Activated CD4-positive, alpha-beta T cell treated with anti-CD3 and anti-CD28 coated beads, Interleukin-10, Interleukin-2, amounts not matched to agents 100 ng/mL and 50 ng/mL, durations not matched to agents 16 hours and 8 hours (primary cell): ENCODE data around the gene RAB4B.
"Not testable (repeated sequence)": the region's sequence is repeated elsewhere in the genome, so short reads cannot be mapped to it uniquely, and the experiment has no call there.

ENCODE experiments used
- DNase-seq: peaks from one replicate; pipeline ENCODE4 v3.0.0-alpha.2; 2020

RAB4B gene

GRCh38 chr19:40777937-40778705, at the start of gene RAB4B:
RAB4B (plus strand) TSS chr19:40778247; CDS start chr19:40778376, 129 bp downstream.
- DNase-seq = peak; percentile 100

- DNase-seq = not testable (repeated sequence)
These were observed 48.0 kb upstream of the RAB4B start for GRCh38 chr19:40730065-40730464.

GRCh38 chr19:40732304-40732703, 45.7 kb upstream of the RAB4B start:
- DNase-seq = not testable (repeated sequence)

GRCh38 chr19:40733149-40733548, 44.9 kb upstream of the RAB4B start:
- no peak for DNase-seq

GRCh38 chr19:40735013-40735771, 42.9 kb upstream of the RAB4B start:
- DNase-seq = no peak

GRCh38 chr19:40736661-40737060, 41.4 kb upstream of the RAB4B start:
- no peak for DNase-seq

GRCh38 chr19:40737102-40737644, 40.9 kb upstream of the RAB4B start:
- no peak for DNase-seq

- peak; percentile 44 for DNase-seq
These were observed 38.8 kb upstream of the RAB4B start for GRCh38 chr19:40739030-40739839.

GRCh38 chr19:40739871-40740703, 38.0 kb upstream of the RAB4B start:
- DNase-seq = no peak

- no peak for DNase-seq
These were observed 37.3 kb upstream of the RAB4B start for GRCh38 chr19:40740747-40741146.

- no peak for DNase-seq
These were observed 36.3 kb upstream of the RAB4B start for GRCh38 chr19:40741527-40742390.

- DNase-seq = no peak
These were observed 35.6 kb upstream of the RAB4B start for GRCh38 chr19:40742477-40742876.

GRCh38 chr19:40742886-40743285, 35.2 kb upstream of the RAB4B start:
- no peak for DNase-seq

- DNase-seq = no peak
These were observed 34.1 kb upstream of the RAB4B start for GRCh38 chr19:40743926-40744325.

GRCh38 chr19:40744554-40745401, 33.3 kb upstream of the RAB4B start:
- DNase-seq = no peak

GRCh38 chr19:40745402-40745780, 32.7 kb upstream of the RAB4B start:
- no peak for DNase-seq

- DNase-seq = no peak
These were observed 30.5 kb upstream of the RAB4B start for GRCh38 chr19:40747536-40747935.

GRCh38 chr19:40750058-40750873, 27.8 kb upstream of the RAB4B start, which contains the start of gene ACTMAP:
ACTMAP (minus strand) TSS chr19:40750477; CDS start chr19:40749803, 674 bp downstream.
- DNase-seq = peak; percentile 100
